MCF 10A (cell line): ENCODE measurements around the gene ARHGAP19. TPM values are rescaled to one million over a fixed set of nuclear protein-coding genes. Genes with fewer than 3 reads are reported as not detected.

Experiments used
- BruUV-seq: library from RNA; stranded (reverse); fragments of 400-500 nt; replicated peaks from 2 replicates; lab custom pipeline; 2021; lab: Mats Ljungman, UMichigan
- CTCF ChIA-PET: fragments of 300-600 bp; sonication (Branson Sonifier 250); formaldehyde crosslinking; extraction: SDS; loops from one replicate; lab custom pipeline; 2021; ENCODE audit warnings: antibody characterized with exemption, inconsistent platforms; lab: Yijun Ruan, JAX
- POLR2A ChIA-PET: fragments of 300-600, 350-650 bp; sonication (Branson Sonifier 250); formaldehyde crosslinking; extraction: SDS; loops from one replicate; lab custom pipeline; 2020; ENCODE audit warnings: antibody characterized with exemption, inconsistent platforms; lab: Yijun Ruan, JAX
- DNase-seq: peaks from one replicate; pipeline ENCODE4 v3.0.0-alpha.2; 2018; ENCODE audit not compliant: unreplicated experiment
- H3K27ac Mint-ChIP-seq: one replicate; pipeline ENCODE4 v1.8.0; 2022; ENCODE audit warnings: mild to moderate bottlenecking, low read depth, mixed read lengths; ENCODE audit not compliant: unreplicated experiment
- H3K27me3 Mint-ChIP-seq: one replicate; pipeline ENCODE4 v1.8.0; 2022; ENCODE audit warnings: mixed read lengths; ENCODE audit not compliant: insufficient read depth, unreplicated experiment
- H3K36me3 Mint-ChIP-seq: one replicate; pipeline ENCODE4 v1.8.0; 2022; ENCODE audit warnings: mild to moderate bottlenecking, moderate library complexity, mixed read lengths; ENCODE audit not compliant: insufficient read depth, unreplicated experiment
- H3K4me1 Mint-ChIP-seq: one replicate; pipeline ENCODE4 v1.8.0; 2022; ENCODE audit warnings: mixed read lengths; ENCODE audit not compliant: insufficient read depth, unreplicated experiment
- H3K4me3 Mint-ChIP-seq: one replicate; pipeline ENCODE4 v1.8.0; 2022; ENCODE audit warnings: mild to moderate bottlenecking, moderate library complexity, mixed read lengths; ENCODE audit not compliant: unreplicated experiment
- H3K9me3 Mint-ChIP-seq: one replicate; pipeline ENCODE4 v1.8.0; 2022; ENCODE audit warnings: mixed read lengths; ENCODE audit not compliant: unreplicated experiment
- CTCF ChIP-seq: fragments of 200-600 bp; IDR thresholded peaks from one replicate; pipeline ENCODE4 v1.8.0; 2022; ENCODE audit warnings: antibody characterized with exemption, mild to moderate bottlenecking; ENCODE audit not compliant: unreplicated experiment
- intact Hi-C: fragments of 100-400 bp; cut with micrococcal nuclease; formaldehyde crosslinking; loops from 2 replicates; pipeline ENCODE4 v1.14.1; 2022
- total RNA-seq: library from RNA; stranded (reverse); gene quantifications from 2 replicates; pipeline ENCODE4 v1.2.3, GENCODE V29; 2022

The ARHGAP19 gene
- total RNA-seq, 1 experiment from 2014 or later: 11.7 TPM

- H3K4me3 Mint-ChIP-seq: no peak overlapping the region
- no peaks in the 10 kb centered on the region for H3K9me3 Mint-ChIP-seq
- DNase-seq: peak; percentile 79
- BruUV-seq: no TSS peak
- ChIA-PET CTCF (interaction anchor here (0.6 to 8.8 kb wide), 86 partner anchors 9 to 1587 kb away, joined by 3 to 179 read pairs (median 5); partner anchors contain the start of genes FRAT1 and SLIT1), POLR2A (interaction anchor here (0.6 to 1.5 kb wide), 3 partner anchors 138 to 173 kb away, joined by 3 to 5 read pairs (median 3); no protein-coding TSS in a partner anchor)
- TF ChIP-seq CTCF: peak; percentile 92
- intact Hi-C loops: loop anchor here (1.0 to 10.0 kb wide), 4 partner anchors 137 to 816 kb away; no protein-coding TSS in a partner anchor
- H3K36me3 Mint-ChIP-seq: no peaks in the 10 kb centered on the region
- peaks cover 30% of the 10 kb centered on the region for H3K27me3 Mint-ChIP-seq
- no peak overlapping the region for H3K27ac Mint-ChIP-seq
- H3K4me1 Mint-ChIP-seq: no peaks in the 10 kb centered on the region
These were observed 81.9 kb downstream of the ARHGAP19 start for GRCh38 chr10:97210543-97210960.

- peaks cover 30% of the 10 kb centered on the region for H3K27me3 Mint-ChIP-seq
- DNase-seq: no peak
- POLR2A ChIA-PET: no interaction called here
- TF ChIP-seq CTCF: no peak
- no peaks in the 10 kb centered on the region for H3K36me3 Mint-ChIP-seq
- H3K4me1 Mint-ChIP-seq: no peaks in the 10 kb centered on the region
- CTCF ChIA-PET: interaction anchor here (0.5 to 8.8 kb wide), 12 partner anchors 9 to 568 kb away, joined by 3 to 179 read pairs (median 26); no protein-coding TSS in a partner anchor
- intact Hi-C loops: no loop called here
- H3K27ac Mint-ChIP-seq: no peak overlapping the region
- no peak overlapping the region for H3K4me3 Mint-ChIP-seq
- BruUV-seq: no TSS peak
- H3K9me3 Mint-ChIP-seq: no peaks in the 10 kb centered on the region
These were observed 84.6 kb downstream of the ARHGAP19 start for GRCh38 chr10:97207756-97208346.

- CTCF ChIA-PET: interaction anchor here (0.7 to 8.8 kb wide), 4 partner anchors 8 to 135 kb away, joined by 3 to 179 read pairs (median 84); no protein-coding TSS in a partner anchor
- no peak for DNase-seq
- Mint-ChIP-seq H3K9me3 (no peaks in the 10 kb centered on the region), H3K27me3 (peaks cover 30% of the 10 kb centered on the region), H3K27ac (no peak overlapping the region), H3K4me1 (no peaks in the 10 kb centered on the region), H3K36me3 (no peaks in the 10 kb centered on the region), H3K4me3 (no peak overlapping the region)
- TF ChIP-seq CTCF: no peak
- intact Hi-C loops: no loop called here
- POLR2A ChIA-PET: interaction anchor here (1.7 kb wide), 1 partner anchor 135 kb away, joined by 4 read pairs; no protein-coding TSS in a partner anchor
- BruUV-seq: no TSS peak
These were observed 85.3 kb downstream of the ARHGAP19 start for GRCh38 chr10:97207131-97207530.
